K562 (cell line): ENCODE results near the gene PANX1. TPM values are rescaled to one million over a fixed set of nuclear protein-coding genes. Genes with fewer than 3 reads are reported as not detected.

ENCODE experiments used
- ATAC-seq: fragments of 200-7000 bp; cut with Tn5 transposase; 3 replicates; pipeline ENCODE4 v1.9.1; 2020; ENCODE audit warnings: moderate library complexity
- BruUV-seq: library from RNA; stranded (reverse); fragments of 400-500 nt; replicated peaks from 2 replicates; lab custom pipeline; 2021; lab: Mats Ljungman, UMichigan
- CTCF ChIA-PET: fragments of 300-600 bp; formaldehyde crosslinking; extraction: SDS; loops from one replicate; lab custom pipeline; 2021; ENCODE audit warnings: low intra/inter-chr PET ratio; lab: Yijun Ruan, JAX
- POLR2A ChIA-PET: fragments of 300-600, 350-650 bp; sonication (Branson Sonifier 250); formaldehyde crosslinking; extraction: SDS; loops from one replicate; lab custom pipeline; 2021; ENCODE audit warnings: antibody characterized with exemption, inconsistent platforms; lab: Yijun Ruan, JAX
- DNase-seq, 4 experiments: peaks; one replicate each; pipeline versions ENCODE4 v3.0.0 to v3.0.0-alpha.2; 2011 to 2018; ENCODE audit warnings: low spot score in 3 of 4, mixed read lengths in 3 of 4; ENCODE audit errors: extremely low read depth in 1 of 4
- FAIRE-seq: peaks from 2 replicates; lab custom pipeline; 2011; peaks lifted over from hg19 to GRCh38; lab: Jason Lieb, UNC
- H2AFZ ChIP-seq: 2 replicates; pipeline ENCODE4 v1.6.0; 2011; ENCODE audit warnings: low read depth, low read length, control low read depth, inconsistent platforms
- H3K27ac ChIP-seq: fragments of 200-600 bp; 3 replicates; pipeline ENCODE4 v1.8.0; 2011; ENCODE audit warnings: low read depth, mild to moderate bottlenecking, control low read depth, inconsistent platforms, low read length, moderate library complexity, mixed read lengths; ENCODE audit errors: extremely low read depth
- H3K27me3 ChIP-seq, 2 experiments: fragments of 300-600 bp in 1 of 2; 2 replicates in 1 of 2; 3 replicates in 1 of 2; pipeline versions ENCODE4 v1.6.0 to v1.8.0; 2011; ENCODE audit warnings: inconsistent platforms in 2 of 2, low read length in 2 of 2, mild to moderate bottlenecking in 1 of 2, mixed read lengths in 1 of 2, moderate library complexity in 1 of 2; ENCODE audit not compliant: control insufficient read depth in 2 of 2, insufficient read depth in 2 of 2
- H3K36me3 ChIP-seq: fragments of 300-600 bp; 3 replicates; pipeline ENCODE4 v1.8.0; 2011; ENCODE audit warnings: mild to moderate bottlenecking, low read length, inconsistent platforms; ENCODE audit not compliant: control insufficient read depth, insufficient read depth
- H3K4me1 ChIP-seq, 2 experiments: fragments of 200-600 bp in 1 of 2; replicated peaks in 1 of 2; 2 replicates in 1 of 2; 3 replicates in 1 of 2; pipeline versions ENCODE4 v1.5.1 to v1.8.0; 2011; ENCODE audit warnings: inconsistent platforms in 2 of 2, low read length in 2 of 2, mild to moderate bottlenecking in 1 of 2, mixed read lengths in 1 of 2, moderate library complexity in 1 of 2; ENCODE audit not compliant: control insufficient read depth in 2 of 2, insufficient read depth in 2 of 2
- H3K4me2 ChIP-seq: 2 replicates; pipeline ENCODE4 v1.6.1; 2011; ENCODE audit warnings: low read length, control low read depth, inconsistent platforms, mixed read lengths; ENCODE audit not compliant: insufficient read depth
- H3K4me3 ChIP-seq: fragments of 200-600 bp; sonication (generic), shearing (Covaris generic); 2 replicates; pipeline ENCODE4 v1.5.1; 2016; ENCODE audit warnings: control low read depth, inconsistent platforms
- H3K79me2 ChIP-seq: fragments of 200-600 bp; 3 replicates; pipeline ENCODE4 v1.8.0; 2011; ENCODE audit warnings: low read length, inconsistent platforms; ENCODE audit not compliant: control insufficient read depth, insufficient read depth
- H3K9ac ChIP-seq, 2 experiments: 2 replicates each; pipeline versions ENCODE4 v1.6.0 to v1.6.1; 2011; ENCODE audit warnings: low read depth in 2 of 2, low read length in 2 of 2, control low read depth in 1 of 2, inconsistent platforms in 1 of 2, mild to moderate bottlenecking in 1 of 2, mixed read lengths in 1 of 2; ENCODE audit not compliant: insufficient read depth in 1 of 2
- H3K9me1 ChIP-seq: one replicate; pipeline ENCODE4 v1.6.0; 2011; ENCODE audit warnings: inconsistent platforms, mild to moderate bottlenecking, low read length, moderate library complexity; ENCODE audit not compliant: control insufficient read depth, insufficient read depth
- H3K9me3 ChIP-seq: replicated peaks from 2 replicates; pipeline ENCODE4 v1.5.1; 2011; ENCODE audit warnings: low read depth, low read length, inconsistent platforms; ENCODE audit not compliant: control insufficient read depth, insufficient read depth
- H4K20me1 ChIP-seq: replicated peaks from 2 replicates; pipeline ENCODE4 v1.6.1; 2011; ENCODE audit warnings: low read length, inconsistent platforms, mixed read lengths; ENCODE audit not compliant: control insufficient read depth, insufficient read depth
- ARID1B ChIP-seq: fragments of 450-650 bp; IDR thresholded peaks from 2 replicates; pipeline ENCODE4 v1.6.1; 2016; ENCODE audit warnings: antibody characterized with exemption, mild to moderate bottlenecking, inconsistent platforms
- KDM1A ChIP-seq, 2 experiments: fragments of 450-650 bp; IDR thresholded peaks; 2 replicates each; pipeline ENCODE4 v1.6.1; 2016; ENCODE audit warnings: mild to moderate bottlenecking in 2 of 2
- MBD1 ChIP-seq: fragments of 250-450 bp; sonication (Bioruptor Pico); IDR thresholded peaks from 2 replicates; pipeline ENCODE4 v1.8.0; 2022; ENCODE audit warnings: inconsistent platforms
- RCOR1 ChIP-seq, 2 experiments: IDR thresholded peaks; 2 replicates each; pipeline ENCODE4 v1.6.1; 2012; ENCODE audit warnings: low read depth in 2 of 2, low read length in 2 of 2, borderline replicate concordance in 1 of 2, improper control_type of control experiment in 1 of 2
- RFX1 ChIP-seq: fragments of 450-650 bp; IDR thresholded peaks from 2 replicates; pipeline ENCODE4 v1.6.1; 2016; ENCODE audit warnings: mild to moderate bottlenecking, moderate library complexity
- WGBS: fragments of 100-300 bp; shearing (Covaris generic); methylation state at CpG from one replicate; pipeline ENCODE4 v1.1.6; 2016; ENCODE audit warnings: low coverage, mixed read lengths; ENCODE audit not compliant: insufficient coverage; ENCODE audit errors: missing lambda C conversion rate; 5-methylcytosine and 5-hydroxymethylcytosine counted together
- in situ Hi-C: fragments of 300-500 bp; cut with MboI; formaldehyde crosslinking; loops from 4 replicates; pipeline ENCODE4 v1.15.0; 2018; ENCODE audit warnings: inconsistent platforms, mixed read lengths
- intact Hi-C: fragments of 100-400 bp; cut with micrococcal nuclease; formaldehyde crosslinking; loops from 2 replicates; pipeline ENCODE4 v1.14.2; 2022
- polyA plus RNA-seq, 8 experiments: library from polyadenylated mRNA; depleted of rRNA in 4 of 8; stranded (reverse) in 5 of 8; unstranded in 3 of 8; fragments of >200 nt; fragmentation: Nextera tagmentation in 2 of 8; fragmentation: Illumina TruSeq in 1 of 8; extraction: Ambion mirVana in 2 of 8; extraction: Trizol in 1 of 8; gene quantifications; 2 replicates each; pipeline versions ENCODE4 v1.2.1 to v1.2.3, GENCODE V29; 2011 to 2014; ENCODE audit warnings: inconsistent platforms in 1 of 8, missing spikeins in 1 of 8
- total RNA-seq, 7 experiments: library from RNA; depleted of rRNA in 6 of 7; stranded (reverse); fragments of >200 nt in 6 of 7; fragmentation: Illumina TruSeq in 2 of 7; extraction: Trizol in 2 of 7; gene quantifications; 2 replicates each; pipeline versions ENCODE4 v1.2.1 to v1.2.3, GENCODE V29; 2011 to 2021; ENCODE audit warnings: low replicate concordance in 1 of 7

PANX1 gene
- total and polyA plus RNA-seq, 9 of the 15 experiments (the other 6 are each of a cell fraction or from before 2014, with no cell fraction given): 1.9 to 14.8 (median 10.1) TPM

DNA sequence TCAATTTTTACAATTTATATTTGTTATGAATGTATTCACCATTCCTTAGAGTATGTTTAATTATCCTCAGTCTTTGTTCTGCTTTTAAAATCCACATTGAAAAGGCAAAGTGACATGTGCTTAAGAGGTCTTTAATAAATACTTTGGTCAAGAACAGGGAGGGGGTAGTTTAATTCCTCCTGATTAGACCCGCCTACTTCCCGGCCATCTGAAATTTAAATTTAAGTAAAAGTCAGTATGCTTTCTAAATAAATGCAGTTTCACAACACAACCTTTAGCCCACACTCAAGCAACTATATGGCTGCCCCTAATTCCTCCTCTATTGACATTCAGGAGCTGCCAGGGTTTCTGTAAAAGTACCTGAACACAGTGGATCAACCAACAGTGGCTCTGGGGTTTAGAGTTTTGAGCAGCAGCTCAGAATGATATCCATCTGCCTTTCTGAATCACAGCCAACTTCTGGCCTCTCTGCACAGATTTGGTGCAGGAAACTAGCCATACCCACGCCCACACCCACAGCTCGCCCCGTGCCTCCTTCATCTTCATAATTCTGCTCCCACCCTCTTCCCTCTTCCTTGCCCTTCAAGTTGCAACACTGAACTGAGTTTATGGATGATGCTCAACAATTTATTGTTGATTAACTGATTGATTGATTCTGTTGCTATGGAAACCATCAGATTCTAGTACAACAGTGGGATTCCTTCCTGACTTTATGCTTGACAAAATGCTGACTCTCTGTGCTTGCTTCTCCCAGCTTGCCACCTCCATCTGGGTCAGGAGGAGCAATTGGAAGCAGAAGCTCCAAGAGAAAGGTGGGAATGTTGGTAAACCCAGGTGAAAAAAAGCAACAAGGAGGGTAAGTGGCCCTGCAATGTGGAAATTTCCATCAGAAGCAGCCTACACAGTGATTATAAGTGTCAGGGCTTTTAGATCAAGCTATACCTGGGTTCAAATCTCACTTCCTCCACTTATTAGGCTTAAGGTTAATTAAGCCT is 70.8 kb downstream of the PANX1 start:
- FAIRE-seq (no peak), ATAC-seq (no peak), DNase-seq (no peak)
- no TSS peak for BruUV-seq
- no peak overlapping the region for H3K4me2 ChIP-seq
- TF ChIP-seq KDM1A (IDR thresholded peaks at IDR 0.05): peak; percentile 62 to 65; a peak in 3 of 4 replicates
- TF ChIP-seq RFX1: peak; percentile 78
- TF ChIP-seq RCOR1 (IDR thresholded peaks at IDR 0.05; ENCODE audit: borderline replicate concordance in 1 of 2, low read depth in 2 of 2, low read length in 2 of 2): peak in 1 of 2 experiments; percentile 48; a peak in 1 of 4 replicates
- no peak for TF ChIP-seq MBD1 (CRISPR knock-in tag)
- TF ChIP-seq ARID1B: no peak
- H3K79me2 ChIP-seq: no peaks in the 10 kb centered on the region
- ChIA-PET POLR2A (no interaction called here), CTCF (no interaction called here)
- H3K4me3 ChIP-seq: no peak overlapping the region
- H3K4me1 ChIP-seq: peaks cover 2% of the 10 kb centered on the region in 2 experiments; a peak in 2 of 5 replicates
- H3K9me3 ChIP-seq: no peaks in the 10 kb centered on the region
- H3K9ac ChIP-seq: no peak overlapping the region
- in situ Hi-C loops: no loop called here
- intact Hi-C loops: loop anchor here (10.0 kb wide), 1 partner anchor 145 kb away; no protein-coding TSS in a partner anchor
- H4K20me1 ChIP-seq: no peaks in the 10 kb centered on the region
- WGBS: 0% methylated on average over 5 of the region's 5 CpGs
- peaks cover 6 to 16% of the 10 kb centered on the region in 2 experiments; a peak in 4 of 5 replicates for H3K27me3 ChIP-seq
- H2AFZ ChIP-seq: no peak overlapping the region
- no peaks in the 10 kb centered on the region for H3K36me3 ChIP-seq
- H3K9me1 ChIP-seq: no peaks in the 10 kb centered on the region
- no peak overlapping the region for H3K27ac ChIP-seq
